MM.1S (cell line): ENCODE measurements around the gene RPS18.

Experiments
- DNase-seq: peaks from one replicate; pipeline ENCODE4 v3.0.0-alpha.2; 2015
- H2AFZ ChIP-seq: fragments of 300-600 bp; sonication (generic); 2 replicates; pipeline ENCODE4 v1.6.0; 2016; ENCODE audit warnings: antibody characterized with exemption, low read length
- H3F3A ChIP-seq: fragments of 300-600 bp; sonication (generic); 2 replicates; pipeline ENCODE4 v1.6.1; 2016; ENCODE audit warnings: mild to moderate bottlenecking, antibody characterized with exemption, low read length, moderate library complexity, mixed read lengths; ENCODE audit not compliant: insufficient read depth
- H3K27ac ChIP-seq: fragments of 300-600 bp; sonication (generic); 2 replicates; pipeline ENCODE4 v1.5.1; 2016; ENCODE audit warnings: mild to moderate bottlenecking, low read length
- H3K27me3 ChIP-seq: fragments of 300-600 bp; sonication (generic); replicated peaks from 2 replicates; pipeline ENCODE4 v1.6.0; 2016; ENCODE audit warnings: low read length; ENCODE audit not compliant: insufficient read depth
- H3K36me3 ChIP-seq: fragments of 300-600 bp; sonication (generic); replicated peaks from 2 replicates; pipeline ENCODE4 v1.6.1; 2016; ENCODE audit warnings: mild to moderate bottlenecking, low read length, mixed read lengths; ENCODE audit not compliant: insufficient read depth
- H3K4me1 ChIP-seq: fragments of 300-600 bp; sonication (generic); 2 replicates; pipeline ENCODE4 v1.6.1; 2016; ENCODE audit warnings: low read length, mixed read lengths
- H3K4me2 ChIP-seq: fragments of 300-600 bp; sonication (generic); 2 replicates; pipeline ENCODE4 v1.6.0; 2016; ENCODE audit warnings: low read depth, low read length
- H3K4me3 ChIP-seq: fragments of 300-600 bp; sonication (generic); 2 replicates; pipeline ENCODE4 v1.5.1; 2016; ENCODE audit warnings: low read length, mixed read lengths
- H3K79me2 ChIP-seq: fragments of 300-600 bp; sonication (generic); 2 replicates; pipeline ENCODE4 v1.6.1; 2016; ENCODE audit warnings: mixed run types, low read length, mixed read lengths
- H3K9ac ChIP-seq: fragments of 300-600 bp; sonication (generic); 2 replicates; pipeline ENCODE4 v1.6.1; 2016; ENCODE audit warnings: low read length, mixed read lengths
- H3K9me2 ChIP-seq: fragments of 300-600 bp; sonication (generic); replicated peaks from 2 replicates; pipeline ENCODE4 v1.6.1; 2016; ENCODE audit warnings: mild to moderate bottlenecking, low read length, mixed read lengths; ENCODE audit not compliant: insufficient read depth
- H3K9me3 ChIP-seq: fragments of 300-600 bp; sonication (generic); replicated peaks from 2 replicates; pipeline ENCODE4 v1.6.1; 2016; ENCODE audit warnings: mild to moderate bottlenecking, low read length, mixed read lengths; ENCODE audit not compliant: insufficient read depth
- H4K20me1 ChIP-seq: fragments of 300-600 bp; sonication (generic); 2 replicates; pipeline ENCODE4 v1.6.1; 2016; ENCODE audit warnings: mild to moderate bottlenecking, low read length, moderate library complexity, mixed read lengths; ENCODE audit not compliant: insufficient read depth
- CTCF ChIP-seq: fragments of 300-600 bp; sonication (generic); IDR thresholded peaks from 2 replicates; pipeline ENCODE4 v1.5.1; 2016; ENCODE audit warnings: antibody characterized with exemption, low read length, mixed read lengths
- EZH2 ChIP-seq: fragments of 300-600 bp; sonication (generic); optimal IDR thresholded peaks from 2 replicates; pipeline ENCODE3; 2017; ENCODE audit warnings: low read depth, mild to moderate bottlenecking, antibody characterized with exemption, low read length, mixed read lengths
- EZH2phosphoT487 ChIP-seq: fragments of 300-600 bp; sonication (generic); IDR thresholded peaks from 2 replicates; pipeline ENCODE4 v1.6.1; 2018; ENCODE audit warnings: antibody characterized with exemption, low read length

RPS18 gene

GRCh38 chr6:33319939-33320314 is 48.1 kb downstream of the RPS18 start:
- no peak overlapping the region for H3K4me2 ChIP-seq

GRCh38 chr6:33320315-33321181 is 48.7 kb downstream of the RPS18 start:
- Histone ChIP-seq H3K9ac (no peak overlapping the region), H3K79me2 (peaks cover 57% of the 10 kb centered on the region), H3K36me3 (peaks cover 9% of the 10 kb centered on the region), H3K9me3 (no peaks in the 10 kb centered on the region), H4K20me1 (no peaks in the 10 kb centered on the region), H3K9me2 (no peaks in the 10 kb centered on the region), H3K27ac (no peak overlapping the region), H3K27me3 (no peaks in the 10 kb centered on the region), H3K4me2 (no peak overlapping the region), H3K4me3 (no peak overlapping the region), H3K4me1 (peaks cover 36% of the 10 kb centered on the region), H2AFZ (no peak overlapping the region), H3F3A (peaks cover 36% of the 10 kb centered on the region)
- no peak for DNase-seq
- no peak for TF ChIP-seq EZH2
- no peak for TF ChIP-seq CTCF

More at GRCh38 chr6:33319939-33320314, 48.1 kb downstream of the RPS18 start:
- H3K4me1 ChIP-seq, result peaks cover 42% of the 10 kb centered on the region
- no peak for DNase-seq
- H3F3A ChIP-seq, result peaks cover 36% of the 10 kb centered on the region
- no peak overlapping the region for H3K27ac ChIP-seq
- peaks cover 63% of the 10 kb centered on the region for H3K79me2 ChIP-seq
- no peak overlapping the region for H2AFZ ChIP-seq
- no peaks in the 10 kb centered on the region for H4K20me1 ChIP-seq
- H3K27me3 ChIP-seq, result no peaks in the 10 kb centered on the region
- no peaks in the 10 kb centered on the region for H3K9me2 ChIP-seq
- TF ChIP-seq EZH2 (no peak), CTCF (no peak), EZH2phosphoT487 (no peak)
- H3K36me3 ChIP-seq, result peaks cover 9% of the 10 kb centered on the region
- H3K9me3 ChIP-seq, result no peaks in the 10 kb centered on the region
- no peak overlapping the region for H3K9ac ChIP-seq
- H3K4me3 ChIP-seq, result no peak overlapping the region

GRCh38 chr6:33321227-33321626 is 49.4 kb downstream of the RPS18 start:
- Histone ChIP-seq H3K27ac (no peak overlapping the region), H4K20me1 (no peaks in the 10 kb centered on the region), H3K36me3 (peaks cover 9% of the 10 kb centered on the region), H3K4me2 (peak overlapping the region; percentile 95; the same call in 1 of the 2 replicates), H3K27me3 (no peaks in the 10 kb centered on the region), H3F3A (peaks cover 36% of the 10 kb centered on the region), H3K4me3 (no peak overlapping the region), H3K79me2 (peaks cover 50% of the 10 kb centered on the region), H3K9ac (no peak overlapping the region), H3K9me2 (no peaks in the 10 kb centered on the region), H3K9me3 (no peaks in the 10 kb centered on the region), H3K4me1 (peaks cover 34% of the 10 kb centered on the region), H2AFZ (no peak overlapping the region)
- DNase-seq, result no peak
- TF ChIP-seq CTCF, result no peak
- no peak for TF ChIP-seq EZH2phosphoT487
- TF ChIP-seq EZH2, result no peak
